GM18498 (cell line): ENCODE results near the gene SRGAP3.

Experiments used
- ATAC-seq: cut with Tn5 transposase; IDR thresholded peaks from one replicate; pipeline ENCODE4 v1.9.1; 2021; ENCODE audit warnings: mild to moderate bottlenecking, moderate library complexity; ENCODE audit not compliant: unreplicated experiment

The SRGAP3 gene

GRCh38 chr3:9180764-9181117, 68.7 kb downstream of the SRGAP3 start:
- peak; percentile 21 for ATAC-seq

- ATAC-seq: peak; percentile 65
Measured at GRCh38 chr3:9179826-9180763, 69.4 kb downstream of the SRGAP3 start.

GRCh38 chr3:9178697-9179096, 70.7 kb downstream of the SRGAP3 start:
- no peak for ATAC-seq

GRCh38 chr3:9175421-9175820, 74.0 kb downstream of the SRGAP3 start:
- ATAC-seq: no peak

- no peak for ATAC-seq
Measured at GRCh38 chr3:9173445-9173844, 76.0 kb downstream of the SRGAP3 start.

GRCh38 chr3:9172851-9173321, 76.6 kb downstream of the SRGAP3 start:
- no peak for ATAC-seq

GRCh38 chr3:9170851-9171160, 78.6 kb downstream of the SRGAP3 start:
- no peak for ATAC-seq

GRCh38 chr3:9169956-9170850, 79.2 kb downstream of the SRGAP3 start:
- no peak for ATAC-seq

- ATAC-seq: no peak
Measured at GRCh38 chr3:9169326-9169725, 80.1 kb downstream of the SRGAP3 start.

- peak; percentile 98 for ATAC-seq
Measured at GRCh38 chr3:9168241-9168741, 81.2 kb downstream of the SRGAP3 start.

- ATAC-seq: no peak
Measured at GRCh38 chr3:9167222-9167621, 82.2 kb downstream of the SRGAP3 start.

GRCh38 chr3:9165421-9165820, 84.0 kb downstream of the SRGAP3 start:
- no peak for ATAC-seq

- ATAC-seq: no peak
Measured at GRCh38 chr3:9163289-9163688, 86.2 kb downstream of the SRGAP3 start.

GRCh38 chr3:9161811-9162210, 87.6 kb downstream of the SRGAP3 start:
- ATAC-seq: no peak

GRCh38 chr3:9161298-9161697, 88.1 kb downstream of the SRGAP3 start:
- ATAC-seq: no peak

- no peak for ATAC-seq
Measured at GRCh38 chr3:9158865-9159630, 90.4 kb downstream of the SRGAP3 start.

- no peak for ATAC-seq
Measured at GRCh38 chr3:9157651-9158362, 91.6 kb downstream of the SRGAP3 start.

GRCh38 chr3:9156604-9157003, 92.8 kb downstream of the SRGAP3 start:
- ATAC-seq: no peak

GRCh38 chr3:9155028-9155427, 94.4 kb downstream of the SRGAP3 start:
- ATAC-seq: no peak

GRCh38 chr3:9153904-9154619, 95.4 kb downstream of the SRGAP3 start:
- ATAC-seq: no peak
